K562 (cell line): ENCODE measurements around the gene PARP9. TPM values are rescaled to one million over a fixed set of nuclear protein-coding genes. Genes with fewer than 3 reads are reported as not detected.

Source experiments
- CHD7 ChIP-seq: fragments of 200-600 bp; sonication (generic); IDR thresholded peaks from one replicate; pipeline ENCODE4 v1.6.1; 2012; ENCODE audit warnings: mild to moderate bottlenecking, low read depth, low read length, inconsistent platforms
- MGA ChIP-seq: fragments of 450-650 bp; IDR thresholded peaks from 2 replicates; pipeline ENCODE4 v1.6.1; 2016; ENCODE audit warnings: mild to moderate bottlenecking, moderate library complexity
- polyA plus RNA-seq, 8 experiments: library from polyadenylated mRNA; depleted of rRNA in 4 of 8; stranded (reverse) in 5 of 8; unstranded in 3 of 8; fragments of >200 nt; fragmentation: Nextera tagmentation in 2 of 8; fragmentation: Illumina TruSeq in 1 of 8; extraction: Ambion mirVana in 2 of 8; extraction: Trizol in 1 of 8; gene quantifications; 2 replicates each; pipeline versions ENCODE4 v1.2.1 to v1.2.3, GENCODE V29; 2011 to 2014; ENCODE audit warnings: inconsistent platforms in 1 of 8, missing spikeins in 1 of 8
- total RNA-seq, 7 experiments: library from RNA; depleted of rRNA in 6 of 7; stranded (reverse); fragments of >200 nt in 6 of 7; fragmentation: Illumina TruSeq in 2 of 7; extraction: Trizol in 2 of 7; gene quantifications; 2 replicates each; pipeline versions ENCODE4 v1.2.1 to v1.2.3, GENCODE V29; 2011 to 2021; ENCODE audit warnings: low replicate concordance in 1 of 7

PARP9 gene
- total and polyA plus RNA-seq, 9 of the 15 experiments (the other 6 are each of a cell fraction or from before 2014, with no cell fraction given) = 2.1 to 4.8 (median 3.4) TPM

GRCh38 chr3:122577409-122578031, 13.4 kb upstream of the PARP9 start, which contains the start of gene PARP15 (continued):
- no peak for TF ChIP-seq CHD7
- 0 out of 2 replicates have a peak, but pooled peaks have one; percentile 31 for TF ChIP-seq MGA
